ENCODE data around the gene USP51.
"Not testable (repeated sequence)": the region's sequence is repeated elsewhere in the genome, so short reads cannot be mapped to it uniquely, and the experiment has no call there.

Gene USP51

DNA sequence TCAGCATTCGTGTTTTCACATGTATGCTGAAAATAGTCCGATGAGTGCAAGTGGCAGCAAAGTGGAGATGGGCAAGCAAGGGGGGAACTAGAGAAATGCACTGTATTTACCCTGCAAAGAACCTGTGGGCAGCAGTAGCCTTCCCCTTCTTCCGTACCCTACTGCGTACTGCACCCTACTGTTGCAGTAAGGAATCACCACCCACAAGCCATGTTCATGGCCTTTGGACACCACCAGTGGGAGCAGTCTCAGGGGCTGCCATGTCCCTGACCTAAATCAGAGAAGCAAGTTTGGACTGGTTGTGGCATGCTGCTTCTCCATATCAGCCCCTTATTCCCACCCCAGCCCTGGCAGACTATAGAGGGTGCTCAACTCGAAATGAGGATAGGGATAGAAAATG is 25.6 kb downstream of the USP51 start:
- DNase-seq = not testable (repeated sequence)

DNA sequence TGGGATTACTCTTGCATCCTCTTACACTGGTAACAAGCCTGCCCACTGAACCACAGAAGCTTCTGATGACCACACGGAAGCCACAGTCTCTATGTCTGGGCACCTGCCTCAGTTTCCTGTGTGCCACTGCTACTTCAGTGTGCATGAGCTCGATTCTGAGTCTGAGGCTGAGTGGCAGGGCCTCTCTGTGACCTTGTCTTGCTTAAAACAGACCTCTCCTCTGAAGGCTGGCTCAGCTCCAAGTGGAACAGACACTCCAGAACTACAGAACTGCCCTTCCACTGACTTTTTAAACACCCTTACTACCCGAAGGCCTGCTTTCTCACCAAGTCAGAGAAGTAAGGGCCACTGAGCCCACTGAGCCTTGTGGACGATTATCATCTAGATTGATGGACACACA is 29.7 kb downstream of the USP51 start:
- DNase-seq = not testable (repeated sequence)

DNA sequence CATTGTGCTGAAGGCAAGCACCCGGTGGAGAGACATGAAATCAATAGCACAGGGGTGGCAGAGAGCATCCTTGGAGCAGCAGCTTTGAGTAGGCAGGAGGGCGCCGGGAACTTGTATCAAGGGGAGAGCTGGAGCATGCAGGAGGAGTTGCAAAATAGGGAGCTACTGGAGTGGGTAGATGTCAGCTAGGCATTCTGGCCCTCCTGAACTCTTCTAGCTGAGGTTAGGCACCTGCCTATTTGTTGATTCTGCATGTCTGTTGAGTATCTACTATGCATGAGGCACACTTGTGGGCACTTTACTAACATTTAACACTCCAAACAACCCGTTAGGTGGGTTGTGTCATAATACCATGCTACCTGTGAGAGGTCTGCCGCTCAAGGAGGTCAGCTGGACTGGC is 30.2 kb downstream of the USP51 start:
- DNase-seq = not testable (repeated sequence)

DNA sequence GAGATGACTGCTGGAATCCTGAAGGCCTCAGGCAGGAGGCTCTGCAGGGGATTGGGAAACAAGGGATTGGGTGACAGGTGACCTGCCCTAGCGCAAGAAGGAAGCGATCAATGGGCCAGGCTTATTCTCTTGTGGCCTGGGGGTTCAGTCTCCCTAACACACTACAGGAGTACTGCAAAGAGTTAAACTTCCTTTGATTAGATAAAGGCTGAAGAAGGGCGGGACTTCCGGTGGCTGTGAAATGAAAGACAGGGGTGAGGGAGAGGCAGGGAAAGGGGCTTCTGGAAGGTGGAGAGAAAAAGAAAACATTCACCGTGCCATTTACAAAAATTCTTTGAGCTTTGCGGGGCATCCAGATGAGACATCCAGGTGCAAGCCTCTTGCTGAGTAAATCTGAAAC is 33.9 kb downstream of the USP51 start:
- DNase-seq = not testable (repeated sequence)

DNA sequence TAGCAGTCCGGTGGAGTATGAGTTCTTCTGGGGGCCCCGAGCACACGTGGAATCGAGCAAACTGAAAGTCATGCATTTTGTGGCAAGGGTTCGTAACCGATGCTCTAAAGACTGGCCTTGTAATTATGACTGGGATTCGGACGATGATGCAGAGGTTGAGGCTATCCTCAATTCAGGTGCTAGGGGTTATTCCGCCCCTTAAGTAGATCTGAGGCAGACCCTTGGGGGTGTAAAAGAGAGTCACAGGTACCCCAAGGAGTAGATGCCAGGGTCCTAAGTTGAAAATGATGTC is 36.9 kb downstream of the USP51 start:
- DNase-seq = no peak

DNA sequence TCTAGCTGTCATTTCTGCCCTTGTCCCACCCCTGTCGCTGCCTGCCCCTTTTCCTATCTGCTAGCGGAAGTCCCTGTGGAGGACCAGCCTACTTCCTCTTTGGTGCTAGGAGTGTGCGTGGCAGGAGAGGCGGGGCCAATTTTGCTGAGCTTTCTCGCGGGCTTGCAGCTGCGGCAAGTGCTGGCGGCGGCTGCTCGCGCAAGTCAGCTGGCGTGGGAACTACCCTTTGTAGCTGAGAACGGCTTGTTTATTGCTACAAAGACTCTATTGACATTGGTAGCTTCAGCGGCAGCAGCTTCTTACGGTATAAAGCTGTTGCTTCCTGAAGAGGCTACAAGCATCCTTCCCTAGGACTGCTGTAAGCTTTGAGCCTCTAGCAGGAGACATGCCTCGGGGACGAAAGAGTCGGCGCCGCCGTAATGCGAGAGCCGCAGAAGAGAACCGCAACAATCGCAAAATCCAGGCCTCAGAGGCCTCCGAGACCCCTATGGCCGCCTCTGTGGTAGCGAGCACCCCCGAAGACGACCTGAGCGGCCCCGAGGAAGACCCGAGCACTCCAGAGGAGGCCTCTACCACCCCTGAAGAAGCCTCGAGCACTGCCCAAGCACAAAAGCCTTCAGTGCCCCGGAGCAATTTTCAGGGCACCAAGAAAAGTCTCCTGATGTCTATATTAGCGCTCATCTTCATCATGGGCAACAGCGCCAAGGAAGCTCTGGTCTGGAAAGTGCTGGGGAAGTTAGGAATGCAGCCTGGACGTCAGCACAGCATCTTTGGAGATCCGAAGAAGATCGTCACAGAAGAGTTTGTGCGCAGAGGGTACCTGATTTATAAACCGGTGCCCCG is 37.4 kb downstream of the USP51 start, which contains the start of gene MAGEH1:
TSS of gene MAGEH1 (plus strand) at position 138 of the 843 bp plus-strand sequence. CDS start at position 386, 248 bp downstream.
- DNase-seq = peak; percentile 82

DNA sequence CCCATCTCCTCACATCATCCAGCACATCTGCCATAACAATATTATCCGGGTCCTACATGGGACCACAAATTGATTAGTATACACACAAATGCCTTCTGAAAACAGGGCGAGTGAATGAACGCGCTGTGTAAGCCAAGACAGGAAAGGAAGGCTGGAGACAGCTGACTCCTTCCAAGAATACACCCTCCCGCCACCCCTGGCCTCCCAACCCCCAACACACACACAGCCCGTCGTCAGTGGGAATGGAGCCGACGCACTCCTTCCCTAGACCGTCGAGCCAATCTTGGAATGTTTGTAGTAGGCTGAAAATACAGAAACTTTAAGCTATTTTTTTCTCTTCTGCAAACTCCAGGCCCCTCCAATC is 38.0 kb downstream of the USP51 start:
- no peak for DNase-seq

DNA sequence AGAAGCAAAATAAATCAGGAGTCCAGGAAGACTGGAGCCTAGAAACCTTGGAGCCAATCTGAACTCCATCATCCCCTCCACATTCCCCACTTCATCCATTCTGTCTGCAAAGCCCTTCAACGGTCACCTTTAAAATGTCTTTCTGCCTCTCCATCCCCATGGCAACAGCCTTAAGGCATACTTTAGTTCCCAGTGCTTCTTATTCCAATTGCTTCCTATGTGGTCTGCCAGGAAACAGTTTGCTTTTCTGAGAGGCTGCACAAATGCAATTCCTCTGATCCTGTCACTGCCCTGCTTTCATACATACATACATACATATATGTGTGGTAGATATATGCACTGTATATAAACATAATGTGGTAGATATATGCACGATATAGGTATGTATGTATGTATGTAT is 38.5 kb downstream of the USP51 start:
- DNase-seq = no peak

DNA sequence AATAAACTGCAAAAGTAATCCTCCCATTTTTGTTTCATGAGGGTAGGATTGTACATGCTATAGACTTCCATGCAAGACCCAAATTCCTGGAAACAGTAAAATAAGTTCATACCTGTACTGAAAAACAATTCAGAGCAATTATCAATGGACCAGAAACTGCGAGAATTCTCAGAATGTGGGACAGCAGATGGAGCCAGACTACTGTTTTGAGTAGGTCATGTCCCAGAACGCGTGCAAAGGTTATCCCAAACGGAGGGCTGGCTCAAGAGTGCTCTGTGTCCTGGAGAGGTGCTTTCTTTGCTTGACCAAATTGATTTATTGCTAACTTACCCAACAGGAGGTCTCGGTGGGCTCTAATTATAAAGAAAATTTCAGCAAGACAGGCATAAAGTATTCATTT is 39.4 kb downstream of the USP51 start:
- no peak for DNase-seq

DNA sequence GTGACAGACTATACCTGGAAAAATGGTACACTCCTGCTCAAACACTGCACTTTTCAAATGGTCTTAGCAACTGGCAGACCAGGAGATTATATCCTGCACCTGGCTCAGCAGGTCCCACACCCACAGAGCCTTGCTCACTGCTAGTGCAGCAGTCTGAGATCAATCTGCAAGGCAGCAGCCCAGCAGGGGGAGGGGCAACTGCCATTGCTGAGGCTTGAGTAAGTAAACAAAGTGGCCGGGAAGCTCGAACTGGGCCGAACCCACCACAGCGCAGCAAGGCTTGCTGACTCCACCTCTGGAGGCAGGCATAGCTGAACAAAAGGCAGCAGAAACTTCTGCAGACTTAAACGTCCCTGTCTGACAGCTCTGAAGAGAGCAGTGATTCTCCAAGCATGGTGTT is 46.2 kb downstream of the USP51 start:
- not testable (repeated sequence) for DNase-seq
